HG03135 (cell line): ENCODE results near the gene RASA1.

ENCODE experiments used
- ATAC-seq: cut with Tn5 transposase; IDR thresholded peaks from one replicate; pipeline ENCODE4 v1.9.1; 2021; ENCODE audit warnings: mild to moderate bottlenecking, moderate library complexity; ENCODE audit not compliant: unreplicated experiment

Gene RASA1

DNA sequence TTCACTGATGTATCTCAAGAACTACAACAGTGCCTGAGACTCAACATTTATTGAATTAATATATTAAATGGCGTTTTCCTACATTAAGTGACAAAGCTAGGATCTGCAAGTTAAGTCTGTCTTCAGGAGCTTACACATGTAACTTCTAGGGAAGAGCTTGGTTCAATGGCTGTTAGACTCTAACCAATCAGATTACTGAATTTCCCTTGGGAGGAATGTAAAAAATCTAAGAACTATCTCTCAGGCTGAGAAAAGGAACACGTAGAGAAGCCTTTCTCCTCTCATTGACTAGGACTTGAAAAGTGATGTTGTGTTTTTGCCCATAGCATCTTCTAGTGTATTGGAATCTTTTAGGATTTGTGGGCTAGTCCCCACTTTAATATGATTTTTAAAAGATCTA lies 91.4 kb downstream of the RASA1 start:
- no peak for ATAC-seq

DNA sequence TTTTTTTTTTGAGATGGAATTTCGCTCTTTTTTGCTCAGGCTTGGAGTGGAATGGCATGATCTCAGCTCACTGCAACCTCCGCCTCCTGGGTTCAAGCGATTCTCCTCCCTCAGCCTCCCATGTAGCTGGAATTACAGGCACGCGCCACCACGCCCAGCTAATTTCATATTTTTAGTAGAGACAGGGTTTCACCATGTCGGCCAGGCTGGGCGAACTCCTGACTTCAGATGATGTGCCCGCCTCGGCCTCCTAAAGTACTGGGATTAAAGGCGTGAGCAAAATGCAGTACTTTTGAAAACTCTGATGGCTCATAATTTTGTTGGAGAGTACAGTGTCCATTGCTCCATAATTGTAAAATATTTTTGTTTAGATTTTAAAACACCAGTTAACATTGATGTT lies 92.4 kb downstream of the RASA1 start:
- no peak for ATAC-seq

DNA sequence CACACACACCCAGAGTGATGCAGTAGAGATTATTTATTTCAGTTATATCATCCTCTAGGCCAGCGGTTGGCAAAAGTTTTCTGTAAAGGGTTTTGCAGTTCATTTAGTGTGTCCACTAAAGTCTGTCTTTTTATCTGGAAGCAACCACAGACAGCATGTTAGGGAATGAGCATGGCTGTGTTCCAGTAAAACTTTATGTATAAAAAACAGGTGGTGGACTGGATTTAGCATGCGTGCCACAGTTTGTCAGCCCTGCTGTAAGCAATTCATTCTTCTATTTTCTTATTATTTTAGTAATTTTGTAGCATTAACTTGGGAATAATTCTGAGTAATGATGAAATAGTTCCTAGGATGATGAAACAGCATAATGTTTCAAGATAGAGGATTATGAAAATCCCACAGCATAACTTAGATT lies 93.4 kb downstream of the RASA1 start:
- ATAC-seq, result no peak

DNA sequence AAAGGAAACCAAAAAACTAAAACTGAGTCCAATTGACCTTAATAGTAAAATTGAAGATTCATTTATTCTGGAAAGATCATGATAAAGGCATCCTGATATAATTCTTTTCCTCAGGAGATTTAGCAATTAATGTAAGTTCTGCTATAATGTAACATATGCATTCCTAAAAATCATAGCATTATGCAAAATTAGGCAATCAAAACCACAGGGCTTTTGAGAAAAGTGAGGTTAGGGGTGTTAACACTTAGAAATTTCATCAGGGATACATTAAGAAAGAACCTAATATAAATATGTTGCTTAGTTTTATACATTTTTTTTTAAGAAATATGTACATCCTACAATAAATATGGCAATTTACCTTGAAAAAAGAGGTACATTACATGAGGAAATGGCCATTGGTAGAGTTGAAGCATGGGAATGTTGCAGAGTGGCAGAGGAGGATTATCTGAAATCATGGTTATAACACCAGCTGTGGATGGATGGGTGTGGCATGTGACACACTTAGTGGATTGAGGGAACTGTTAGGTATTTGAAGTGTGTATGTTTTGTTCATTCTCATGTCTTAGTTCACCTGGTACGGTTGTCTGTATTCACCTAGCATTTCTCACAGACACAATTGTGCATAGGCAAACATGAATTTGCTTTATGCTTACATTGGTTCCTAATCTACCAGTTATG lies 94.0 kb downstream of the RASA1 start:
- no peak for ATAC-seq

DNA sequence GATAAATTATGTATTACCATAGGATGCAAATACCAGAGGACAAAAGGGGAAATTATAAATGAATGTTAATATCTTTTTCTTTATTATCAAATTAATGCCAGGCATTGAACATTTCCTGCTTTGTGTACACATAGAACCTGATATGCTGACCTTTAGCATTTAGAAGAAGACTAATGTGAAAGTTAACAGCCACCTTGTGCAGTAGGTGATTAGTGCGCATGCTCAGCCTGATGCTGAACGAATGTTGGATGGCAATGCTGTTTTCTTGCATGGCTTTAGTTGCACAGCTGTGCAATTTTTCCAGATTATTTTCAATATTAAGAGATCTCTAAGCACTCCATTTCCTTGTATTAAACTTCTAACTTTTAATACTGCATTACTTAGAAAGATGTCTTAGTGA lies 99.6 kb downstream of the RASA1 start:
- ATAC-seq, result no peak

DNA sequence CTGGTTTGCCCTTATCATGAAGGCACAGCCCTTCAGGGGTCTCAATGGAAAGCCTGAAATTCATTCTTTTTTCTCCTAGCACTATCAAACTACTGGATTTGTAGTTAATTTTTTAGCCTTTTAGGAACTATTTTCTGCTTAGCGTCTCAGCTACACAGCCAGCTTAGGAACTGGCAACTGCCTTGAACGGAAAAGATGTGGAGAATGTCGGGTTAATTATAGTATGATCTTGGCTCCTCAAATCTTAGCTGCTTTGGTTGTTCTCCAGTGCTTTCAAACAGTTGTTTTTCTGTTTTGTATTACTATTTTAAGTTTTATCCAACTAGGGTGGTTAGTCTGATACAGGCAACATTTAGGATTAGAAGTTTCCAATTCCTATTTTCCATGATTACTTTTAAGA lies 100.9 kb downstream of the RASA1 start:
- no peak for ATAC-seq

DNA sequence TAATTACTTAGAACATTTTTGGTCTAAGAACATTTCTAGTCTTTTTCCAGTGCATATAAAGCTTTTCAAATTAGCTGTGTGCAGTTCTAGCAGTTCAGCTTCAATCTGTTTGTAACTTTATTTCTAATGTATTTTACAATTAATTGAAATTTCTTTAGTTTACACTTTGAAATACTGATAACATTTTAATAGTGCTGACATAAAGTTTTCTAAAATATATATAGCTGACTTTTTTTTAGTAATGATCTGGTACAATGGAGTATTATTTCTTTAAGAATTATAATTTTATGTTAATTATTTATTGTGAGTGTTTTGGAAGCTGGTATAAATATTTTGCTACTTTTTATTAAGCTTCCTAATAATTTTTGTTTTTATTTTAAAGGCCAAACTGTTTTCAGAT lies 101.7 kb downstream of the RASA1 start:
- ATAC-seq, result no peak

DNA sequence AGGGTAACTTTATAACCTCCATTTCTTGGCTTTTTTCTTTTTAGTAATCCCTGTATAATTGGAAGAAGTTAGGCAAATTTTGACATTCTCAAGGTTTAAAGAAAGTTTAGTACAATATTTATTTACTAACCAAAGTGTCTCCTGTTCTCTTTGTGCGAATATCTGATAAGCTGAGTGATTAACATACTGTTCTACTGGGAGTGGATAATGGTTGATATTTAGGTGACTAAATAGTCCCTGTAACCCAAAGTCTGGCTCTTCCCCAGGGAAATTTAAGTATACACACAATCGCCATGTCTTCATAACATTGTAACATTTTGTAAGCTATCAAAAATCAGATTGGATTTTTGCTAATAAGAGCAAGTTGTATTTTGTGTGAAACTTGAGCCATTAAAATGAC lies 105.0 kb downstream of the RASA1 start:
- ATAC-seq, result no peak

DNA sequence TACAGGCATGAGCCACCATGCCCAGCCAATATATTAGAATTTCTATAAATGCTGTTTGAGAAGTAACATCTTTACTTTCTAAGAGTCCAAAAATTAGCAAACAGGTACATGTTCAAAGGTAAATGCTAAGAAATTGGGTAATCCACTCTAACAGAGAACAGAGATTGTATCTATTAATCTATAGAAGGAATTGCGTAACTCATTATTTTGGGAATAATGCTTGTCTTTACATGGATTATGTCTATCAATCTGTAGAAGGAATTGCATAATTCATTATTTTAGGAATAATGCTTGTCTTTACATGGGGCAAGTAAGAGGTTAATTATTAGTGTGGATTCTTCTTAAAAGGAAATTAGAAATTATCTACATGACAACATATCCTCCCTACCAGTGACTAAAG lies 114.5 kb downstream of the RASA1 start:
- ATAC-seq, result no peak

DNA sequence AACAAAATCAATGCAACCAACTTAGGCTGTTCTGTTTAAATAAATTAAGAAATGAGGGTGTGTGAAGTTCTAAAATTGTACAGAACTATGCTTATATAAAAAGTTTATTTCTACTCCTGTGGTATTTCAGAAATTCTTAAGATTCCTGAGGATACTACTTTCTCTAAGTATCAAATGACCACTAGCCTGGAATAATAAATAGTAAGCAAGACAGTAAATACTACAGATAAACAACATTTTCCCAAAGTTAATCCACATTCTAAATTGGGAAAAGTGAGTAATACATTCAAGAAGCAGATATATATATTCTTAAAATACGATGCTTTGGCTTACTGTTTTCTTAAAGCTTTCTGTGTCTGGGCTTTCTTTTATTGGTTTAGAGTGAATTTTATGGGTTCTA lies 115.5 kb downstream of the RASA1 start:
- ATAC-seq, result no peak

DNA sequence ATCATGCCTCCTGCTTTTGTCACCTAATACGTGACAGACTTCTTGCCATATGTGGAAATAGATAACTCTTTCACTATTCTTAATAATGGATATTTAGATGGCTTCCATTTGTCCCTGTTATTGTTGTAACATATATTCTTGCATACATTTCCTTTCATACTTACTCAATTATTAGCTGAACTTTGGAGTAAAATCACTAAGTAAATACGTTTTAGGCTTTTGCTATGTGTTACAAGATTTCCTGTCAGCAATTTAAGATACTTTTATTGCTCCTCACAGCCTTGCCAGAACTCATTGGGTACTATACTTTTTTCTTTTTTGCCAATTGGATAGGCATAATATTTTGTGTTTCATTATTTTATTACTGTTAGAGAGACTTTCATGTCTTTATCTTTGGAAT lies 118.1 kb downstream of the RASA1 start:
- no peak for ATAC-seq

DNA sequence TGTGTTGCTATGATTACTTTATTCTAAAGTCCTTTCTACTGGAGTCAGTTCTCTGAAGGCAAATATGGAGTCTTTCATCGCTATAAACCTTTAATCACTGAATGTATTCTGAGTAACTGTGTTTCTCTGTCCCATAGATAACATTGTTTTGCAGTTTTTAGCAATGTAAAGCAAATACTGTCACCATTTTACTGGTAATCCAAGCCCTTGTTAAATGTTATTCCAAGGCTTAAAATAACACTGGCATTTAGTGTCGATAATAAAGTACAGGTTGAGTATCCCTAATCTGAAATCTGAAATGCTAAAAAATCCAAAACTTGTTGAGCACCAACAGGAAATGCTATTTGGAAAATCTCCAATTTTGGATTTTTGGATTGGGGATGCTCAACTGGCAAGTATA lies 120.4 kb downstream of the RASA1 start:
- ATAC-seq, result no peak

DNA sequence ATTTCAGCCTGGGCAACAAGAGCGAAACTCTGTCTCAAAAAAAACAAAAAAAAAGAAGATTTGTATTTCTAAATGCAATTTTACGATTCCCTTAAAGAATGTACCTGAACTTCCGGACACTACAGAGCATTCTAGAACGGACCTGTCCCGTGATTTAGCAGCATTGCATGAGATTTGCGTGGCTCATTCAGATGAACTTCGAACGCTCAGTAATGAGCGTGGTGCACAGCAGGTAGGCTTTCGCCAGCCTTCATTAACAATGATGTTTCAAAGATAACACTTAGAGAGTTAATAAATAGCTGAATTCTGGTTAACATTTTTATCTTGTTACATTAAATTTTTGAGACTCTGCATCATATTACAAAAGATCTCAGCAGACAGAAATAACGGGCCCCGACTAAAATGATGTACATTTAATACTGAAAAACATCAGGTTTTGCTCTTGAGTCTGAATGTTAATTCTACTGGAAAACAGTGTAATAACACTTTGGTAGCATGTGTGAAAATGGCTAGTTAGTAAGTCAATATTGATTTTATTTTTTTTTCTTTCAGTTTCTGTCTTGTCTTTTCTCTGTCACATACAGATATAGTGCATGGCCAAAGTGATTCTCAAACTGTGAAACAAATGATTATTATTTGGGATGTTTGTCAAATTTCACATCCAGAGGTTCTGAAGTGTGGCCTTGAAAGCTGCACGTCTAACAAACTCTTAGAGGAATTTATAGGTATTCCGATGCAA lies 121.8 kb downstream of the RASA1 start:
- ATAC-seq, result no peak

DNA sequence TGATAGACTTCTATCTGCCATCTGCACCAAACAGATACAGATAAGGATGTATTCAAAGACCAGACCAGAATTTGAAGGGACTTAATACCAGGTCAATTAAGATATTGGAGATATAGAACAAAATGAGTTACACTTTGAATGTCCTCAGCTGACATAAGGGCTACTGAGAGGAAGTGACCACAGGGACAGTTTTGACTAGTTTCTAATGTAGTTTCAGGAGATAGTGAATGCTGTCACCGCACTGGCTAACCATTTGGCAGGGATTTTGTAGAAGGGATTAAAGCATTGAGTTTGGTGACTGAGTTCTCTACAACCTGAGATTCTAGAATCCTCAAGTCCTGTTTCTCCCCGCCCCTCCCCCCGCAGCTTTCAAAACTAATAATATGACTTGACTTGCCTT lies 122.4 kb downstream of the RASA1 start:
- ATAC-seq, result no peak

DNA sequence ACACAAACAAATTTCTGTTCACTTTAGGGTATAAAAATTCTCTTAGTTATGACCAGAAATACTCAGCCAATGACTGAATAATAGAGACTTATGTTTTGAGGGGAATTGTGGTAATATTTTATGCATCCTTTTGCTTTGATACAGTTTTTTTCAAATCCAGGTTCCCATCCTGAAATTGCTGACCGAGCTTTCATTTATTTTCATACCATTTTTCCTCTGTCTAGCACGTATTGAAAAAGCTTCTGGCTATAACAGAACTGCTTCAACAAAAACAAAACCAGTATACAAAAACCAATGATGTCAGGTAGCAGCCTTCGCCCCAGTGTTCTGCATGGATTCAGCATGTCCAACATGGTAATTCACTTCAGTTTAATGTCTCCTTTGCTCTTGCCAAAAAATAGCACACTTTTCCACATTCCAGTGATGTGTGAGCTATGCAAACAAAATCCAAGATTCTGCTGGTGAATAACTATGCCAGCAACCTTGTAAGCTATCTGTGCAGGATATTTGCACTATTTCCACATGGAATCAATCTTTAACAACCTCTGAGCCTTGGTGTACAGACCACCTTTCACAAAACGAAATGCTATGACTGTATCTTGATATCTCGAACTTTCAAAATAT lies 123.0 kb downstream of the RASA1 start:
- ATAC-seq, result no peak

DNA sequence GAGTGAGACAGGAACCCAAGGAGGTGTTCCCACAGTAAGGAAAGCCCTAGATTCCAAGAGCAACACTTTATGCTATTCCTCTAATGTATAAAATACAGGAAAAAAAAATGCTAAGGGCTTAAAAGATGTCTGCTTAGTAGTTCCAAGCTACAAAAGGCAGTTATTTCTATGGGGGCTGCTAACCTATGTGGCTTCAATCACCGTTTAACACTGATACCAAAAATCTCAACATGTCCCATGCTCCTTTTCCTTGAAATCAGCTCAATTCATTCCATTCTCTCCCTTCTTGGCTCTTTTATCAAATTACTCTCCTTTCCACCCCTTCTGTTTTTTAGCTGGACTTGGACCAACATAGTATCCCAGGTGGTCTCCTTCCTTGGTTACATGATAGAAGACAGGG lies 124.5 kb downstream of the RASA1 start:
- no peak for ATAC-seq

DNA sequence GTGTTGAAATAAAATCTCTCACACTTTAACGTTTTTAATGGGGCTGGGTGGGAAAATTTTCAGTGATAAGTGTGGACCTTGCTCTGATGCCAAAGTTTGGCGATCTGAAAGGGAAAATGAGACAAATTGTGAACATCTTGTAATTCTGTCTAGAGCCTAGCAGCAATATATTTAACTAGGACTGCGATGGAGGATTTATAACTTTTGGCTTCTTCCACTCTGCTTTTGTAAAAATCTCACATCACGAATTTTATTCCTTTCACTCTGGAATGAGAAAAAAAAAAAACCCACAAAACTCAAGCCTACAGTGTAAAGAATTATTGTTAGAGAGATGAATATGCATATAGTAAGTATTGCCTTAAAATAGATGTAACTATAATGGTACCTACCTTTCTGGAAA lies 125.1 kb downstream of the RASA1 start:
- no peak for ATAC-seq

DNA sequence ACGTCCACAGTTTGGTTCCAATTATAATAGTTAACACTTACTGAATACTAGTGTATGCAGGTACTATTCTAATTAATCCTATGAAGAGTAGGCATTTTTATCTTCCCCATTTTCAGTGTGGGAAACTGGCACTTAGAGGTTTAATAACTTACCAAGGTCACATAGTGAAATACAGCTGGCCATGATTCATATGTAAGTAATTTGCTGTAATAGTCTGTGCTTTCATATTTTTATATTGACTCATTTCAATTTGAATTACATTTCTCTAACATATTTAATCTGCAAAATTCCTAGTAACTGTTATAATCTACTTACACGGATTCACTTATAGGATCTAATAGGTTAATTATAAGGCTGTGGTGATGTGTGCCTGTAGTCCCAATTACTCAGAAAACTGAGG lies 125.6 kb downstream of the RASA1 start:
- no peak for ATAC-seq

DNA sequence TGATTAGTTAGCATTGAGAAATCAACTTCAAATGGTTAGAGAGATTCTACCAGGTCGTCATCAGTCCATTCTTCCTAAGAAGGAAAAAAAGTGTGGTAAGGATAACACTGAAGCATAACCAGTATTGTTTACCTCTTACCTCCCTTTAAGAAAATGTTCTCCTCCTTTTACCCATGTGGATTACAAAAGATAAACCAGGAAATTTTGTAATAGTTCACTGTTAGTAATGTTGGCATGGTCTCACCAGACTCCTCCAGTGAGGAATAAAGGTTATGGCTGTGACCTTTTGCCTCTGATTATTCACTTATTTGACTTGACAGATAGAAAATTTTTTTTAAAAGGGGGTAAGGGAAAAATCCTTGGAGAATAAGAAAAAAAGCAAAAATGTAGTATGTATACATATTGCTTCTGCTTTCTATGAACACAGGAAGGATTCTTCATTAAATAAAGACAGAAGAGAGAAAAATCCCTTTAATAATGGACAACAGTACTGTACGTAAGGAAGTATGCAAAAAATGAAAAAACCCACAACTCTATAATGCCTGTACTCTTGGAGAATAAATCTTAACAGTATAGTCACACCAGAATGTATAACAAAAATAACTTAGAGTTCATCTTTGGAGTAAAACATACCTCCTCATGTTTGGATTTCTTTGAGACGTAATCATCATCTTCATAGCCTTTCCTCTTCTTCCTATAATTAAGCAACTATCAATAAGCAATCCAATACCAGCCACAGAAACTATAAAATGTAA lies 126.9 kb downstream of the RASA1 start:
- no peak for ATAC-seq

DNA sequence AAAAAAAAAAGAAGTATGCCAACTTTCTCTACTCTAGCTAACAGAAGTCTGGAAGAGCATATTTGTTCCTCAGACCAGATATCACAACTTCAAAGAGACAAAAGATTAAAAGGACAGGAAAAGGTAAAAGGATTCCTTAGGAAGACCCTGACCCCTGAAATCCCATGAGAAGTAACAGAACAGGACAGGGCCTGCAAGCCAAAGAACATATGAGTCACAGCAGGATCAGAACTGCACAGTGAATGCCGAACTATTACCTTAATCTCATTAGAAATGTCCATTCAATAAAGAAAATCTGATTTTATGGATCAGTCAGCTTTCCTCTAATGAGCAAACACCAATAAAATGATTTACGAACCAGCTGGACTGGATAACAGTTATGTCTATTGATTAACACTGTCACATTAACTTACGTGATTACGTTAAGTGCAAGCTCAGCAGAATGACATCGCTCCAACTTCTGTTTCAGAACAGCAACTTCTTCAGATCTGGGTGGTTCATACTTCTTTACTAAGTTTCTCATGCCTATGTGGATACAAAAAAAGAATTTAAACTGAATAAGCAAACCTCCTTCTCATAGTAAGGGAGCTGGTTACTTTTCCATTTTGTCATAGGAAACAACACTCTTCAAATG lies 131.4 kb downstream of the RASA1 start:
- no peak for ATAC-seq

DNA sequence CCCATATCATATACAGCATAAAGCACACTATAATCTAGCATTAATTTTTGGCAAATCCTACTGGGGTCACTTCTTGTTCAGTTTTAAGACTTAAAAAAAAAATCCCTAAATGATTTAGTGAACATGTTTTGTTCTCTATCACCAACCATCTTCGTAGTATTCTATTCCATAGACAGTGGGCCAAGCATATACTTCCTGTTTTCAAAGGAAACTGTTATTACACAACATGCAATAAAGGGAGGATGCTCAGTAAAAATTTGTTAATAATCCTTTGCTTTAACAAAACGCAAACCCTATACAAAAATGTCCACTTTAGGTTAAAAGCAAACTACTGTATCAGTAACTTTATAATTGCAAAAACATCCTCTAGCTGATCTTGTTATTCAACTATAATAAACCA lies 132.0 kb downstream of the RASA1 start:
- no peak for ATAC-seq
